Ishikawa (cell line): ENCODE results near the gene FOXF2.

Experiments used
- CEBPB ChIP-seq: IDR thresholded peaks from 2 replicates; pipeline ENCODE4 v1.6.1; 2012
- NFIC ChIP-seq: IDR thresholded peaks from 2 replicates; pipeline ENCODE4 v1.6.1; 2012
- TAF1 ChIP-seq: IDR thresholded peaks from 2 replicates; pipeline ENCODE4 v1.6.1; 2012; ENCODE audit warnings: low read depth, mild to moderate bottlenecking
- TCF12 ChIP-seq: IDR thresholded peaks from 2 replicates; pipeline ENCODE4 v1.6.1; 2012; ENCODE audit warnings: low read depth
- TF ChIP-seq, protein P1 (sequence below): IDR thresholded peaks from 2 replicates; pipeline ENCODE4 v1.6.1; 2012; ENCODE audit warnings: low read depth, mild to moderate bottlenecking

DNA sequence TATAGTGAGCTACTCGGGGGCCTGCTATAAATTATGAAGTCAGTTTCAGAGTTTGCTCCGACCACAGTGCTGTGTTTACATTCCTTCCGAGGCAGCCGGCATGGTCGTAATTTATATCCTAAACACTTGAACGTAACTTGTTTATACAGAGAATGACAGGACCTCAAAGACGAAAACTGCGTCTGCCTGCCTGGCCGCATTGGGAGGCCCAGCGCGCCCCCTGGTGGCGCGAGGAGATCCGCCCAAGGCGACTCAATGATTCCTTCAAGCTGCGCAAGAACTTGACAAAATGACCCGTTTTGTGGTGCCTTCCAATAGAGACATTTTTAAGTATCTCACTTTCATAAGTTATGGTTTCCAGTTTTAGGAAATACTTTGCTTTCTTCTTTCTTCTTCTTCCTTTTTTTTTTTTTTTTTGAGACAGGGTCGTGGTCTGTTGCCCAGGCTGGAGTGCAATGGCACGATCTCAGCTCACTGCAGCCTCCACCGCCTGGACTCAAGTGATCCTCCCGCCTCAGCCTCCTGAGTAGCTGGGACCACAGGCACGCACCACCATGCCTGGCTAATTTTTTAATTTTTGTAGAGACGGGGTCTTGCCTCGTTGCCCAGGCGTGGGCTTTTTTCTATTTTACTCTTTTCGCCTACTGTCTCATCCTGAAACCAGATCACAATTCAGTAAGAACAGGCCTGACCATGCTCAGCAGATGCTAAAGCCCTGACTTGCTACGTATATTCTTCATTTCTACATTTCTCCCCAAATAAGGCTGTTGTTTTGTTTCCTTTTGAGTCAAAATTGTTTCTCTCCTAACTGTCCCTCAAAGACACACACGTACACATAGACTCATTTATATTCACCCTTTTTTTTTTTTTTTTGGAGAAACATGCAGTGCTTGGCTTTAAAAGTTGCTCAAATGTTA lies 7.8 kb downstream of the FOXF2 start:
- TF ChIP-seq CEBPB: no peak
- TF ChIP-seq, protein P1, sequence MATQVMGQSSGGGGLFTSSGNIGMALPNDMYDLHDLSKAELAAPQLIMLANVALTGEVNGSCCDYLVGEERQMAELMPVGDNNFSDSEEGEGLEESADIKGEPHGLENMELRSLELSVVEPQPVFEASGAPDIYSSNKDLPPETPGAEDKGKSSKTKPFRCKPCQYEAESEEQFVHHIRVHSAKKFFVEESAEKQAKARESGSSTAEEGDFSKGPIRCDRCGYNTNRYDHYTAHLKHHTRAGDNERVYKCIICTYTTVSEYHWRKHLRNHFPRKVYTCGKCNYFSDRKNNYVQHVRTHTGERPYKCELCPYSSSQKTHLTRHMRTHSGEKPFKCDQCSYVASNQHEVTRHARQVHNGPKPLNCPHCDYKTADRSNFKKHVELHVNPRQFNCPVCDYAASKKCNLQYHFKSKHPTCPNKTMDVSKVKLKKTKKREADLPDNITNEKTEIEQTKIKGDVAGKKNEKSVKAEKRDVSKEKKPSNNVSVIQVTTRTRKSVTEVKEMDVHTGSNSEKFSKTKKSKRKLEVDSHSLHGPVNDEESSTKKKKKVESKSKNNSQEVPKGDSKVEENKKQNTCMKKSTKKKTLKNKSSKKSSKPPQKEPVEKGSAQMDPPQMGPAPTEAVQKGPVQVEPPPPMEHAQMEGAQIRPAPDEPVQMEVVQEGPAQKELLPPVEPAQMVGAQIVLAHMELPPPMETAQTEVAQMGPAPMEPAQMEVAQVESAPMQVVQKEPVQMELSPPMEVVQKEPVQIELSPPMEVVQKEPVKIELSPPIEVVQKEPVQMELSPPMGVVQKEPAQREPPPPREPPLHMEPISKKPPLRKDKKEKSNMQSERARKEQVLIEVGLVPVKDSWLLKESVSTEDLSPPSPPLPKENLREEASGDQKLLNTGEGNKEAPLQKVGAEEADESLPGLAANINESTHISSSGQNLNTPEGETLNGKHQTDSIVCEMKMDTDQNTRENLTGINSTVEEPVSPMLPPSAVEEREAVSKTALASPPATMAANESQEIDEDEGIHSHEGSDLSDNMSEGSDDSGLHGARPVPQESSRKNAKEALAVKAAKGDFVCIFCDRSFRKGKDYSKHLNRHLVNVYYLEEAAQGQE: no peak
- no peak for TF ChIP-seq TCF12
- no peak for TF ChIP-seq NFIC
- no peak for TF ChIP-seq TAF1
